Neural progenitor cell (in vitro differentiated cells): ENCODE data around the gene CNPY1. TPM values are rescaled to one million over a fixed set of nuclear protein-coding genes. Genes with fewer than 3 reads are reported as not detected.

Experiments used
- DNase-seq: peaks from one replicate; pipeline ENCODE4 v3.0.0-alpha.2; 2016; ENCODE audit warnings: low spot score
- H2AFZ ChIP-seq: fragments of 200-600 bp; sonication (generic); replicated peaks from 2 replicates; pipeline ENCODE4 v1.6.1; 2016; ENCODE audit warnings: antibody characterized with exemption
- H3F3A ChIP-seq: fragments of 200-600 bp; sonication (generic); 2 replicates; pipeline ENCODE4 v1.6.1; 2016; ENCODE audit warnings: antibody characterized with exemption, low read depth
- H3K27ac ChIP-seq: fragments of 200-600 bp; sonication (generic); 2 replicates; pipeline ENCODE4 v1.5.1; 2016; ENCODE audit warnings: mild to moderate bottlenecking
- H3K27me3 ChIP-seq: fragments of 200-600 bp; sonication (generic); 2 replicates; pipeline ENCODE4 v1.6.1; 2016; ENCODE audit warnings: mild to moderate bottlenecking, moderate library complexity
- H3K36me3 ChIP-seq: fragments of 200-600 bp; sonication (generic); 2 replicates; pipeline ENCODE4 v1.5.1; 2016
- H3K4me1 ChIP-seq: fragments of 200-600 bp; sonication (generic); 2 replicates; pipeline ENCODE4 v1.6.1; 2016; ENCODE audit warnings: mixed run types
- H3K4me2 ChIP-seq: fragments of 200-600 bp; sonication (generic); 2 replicates; pipeline ENCODE4 v1.6.1; 2016
- H3K4me3 ChIP-seq: fragments of 200-600 bp; sonication (generic); 2 replicates; pipeline ENCODE4 v1.5.1; 2016
- H3K79me2 ChIP-seq: fragments of 200-600 bp; sonication (generic); 2 replicates; pipeline ENCODE4 v1.6.1; 2016; ENCODE audit warnings: low read depth
- H3K9ac ChIP-seq: fragments of 200-600 bp; sonication (generic); 2 replicates; pipeline ENCODE4 v1.6.1; 2016
- H3K9me3 ChIP-seq: fragments of 200-600 bp; sonication (generic); 2 replicates; pipeline ENCODE4 v1.5.1; 2016; ENCODE audit warnings: low read depth
- H4K20me1 ChIP-seq: fragments of 200-600 bp; sonication (generic); 2 replicates; pipeline ENCODE4 v1.6.1; 2016; ENCODE audit warnings: low read depth
- H3K27ac Mint-ChIP-seq: 3 replicates; pipeline ENCODE4 v1.8.0; 2021; ENCODE audit warnings: mixed read lengths
- H3K27me3 Mint-ChIP-seq: 2 replicates; pipeline ENCODE4 v1.8.0; 2022; ENCODE audit warnings: low read depth, mild to moderate bottlenecking, inconsistent platforms, moderate library complexity, mixed read lengths; ENCODE audit not compliant: insufficient read depth
- H3K36me3 Mint-ChIP-seq: 3 replicates; pipeline ENCODE4 v1.8.0; 2021; ENCODE audit warnings: mixed read lengths
- H3K4me1 Mint-ChIP-seq: 3 replicates; pipeline ENCODE4 v1.8.0; 2021; ENCODE audit warnings: mixed read lengths
- H3K4me3 Mint-ChIP-seq: 3 replicates; pipeline ENCODE4 v1.8.0; 2021; ENCODE audit warnings: mild to moderate bottlenecking, moderate library complexity, mixed read lengths
- H3K9me3 Mint-ChIP-seq: 3 replicates; pipeline ENCODE4 v1.8.0; 2020; ENCODE audit warnings: mixed read lengths
- CTCF ChIP-seq: fragments of 200-600 bp; sonication (generic); IDR thresholded peaks from 2 replicates; pipeline ENCODE4 v1.5.1; 2017; ENCODE audit warnings: antibody characterized with exemption, mild to moderate bottlenecking
- EZH2 ChIP-seq: fragments of 200-600 bp; sonication (generic); IDR thresholded peaks from 2 replicates; pipeline ENCODE4 v1.6.1; 2017; ENCODE audit warnings: antibody characterized with exemption, mild to moderate bottlenecking, moderate library complexity
- EZH2phosphoT487 ChIP-seq: fragments of 200-600 bp; sonication (generic); IDR thresholded peaks from 2 replicates; pipeline ENCODE4 v1.6.1; 2017; ENCODE audit warnings: antibody characterized with exemption
- total RNA-seq: library from RNA; depleted of rRNA; stranded (reverse); fragments of >200 nt; gene quantifications from 2 replicates; pipeline ENCODE4 v1.2.3, GENCODE V29; 2015; ENCODE audit warnings: low replicate concordance

Gene CNPY1
- total RNA-seq, 1 donor from 2014 or later: not detected

- peaks cover 23% of the 10 kb centered on the region for H3F3A ChIP-seq
- H3K27ac ChIP-seq: no peak overlapping the region
Measured at GRCh38 chr7:155483245-155483644, 63.1 kb downstream of the CNPY1 start.

GRCh38 chr7:155482511-155483183, 63.7 kb downstream of the CNPY1 start:
- Histone ChIP-seq H3K4me3 (no peak overlapping the region), H2AFZ (no peak overlapping the region), H3K9me3 (no peaks in the 10 kb centered on the region), H3K4me2 (peak overlapping the region; percentile 28), H3K27me3 (peaks cover 100% of the 10 kb centered on the region), H3F3A (peaks cover 23% of the 10 kb centered on the region), H4K20me1 (peaks cover 4% of the 10 kb centered on the region), H3K9ac (no peak overlapping the region), H3K36me3 (no peaks in the 10 kb centered on the region), H3K79me2 (no peaks in the 10 kb centered on the region), H3K27ac (no peak overlapping the region), H3K4me1 (peaks cover 11% of the 10 kb centered on the region)
- Mint-ChIP-seq H3K9me3 (peaks cover 2% of the 10 kb centered on the region), H3K27me3 (peaks cover 19% of the 10 kb centered on the region), H3K4me1 (peaks cover 61% of the 10 kb centered on the region), H3K4me3 (peak overlapping the region; percentile 75), H3K36me3 (peaks cover 30% of the 10 kb centered on the region), H3K27ac (peak overlapping the region; percentile 90)
- DNase-seq: no peak
- TF ChIP-seq EZH2 (no peak), CTCF (no peak), EZH2phosphoT487 (no peak)

More at GRCh38 chr7:155483245-155483644, 63.1 kb downstream of the CNPY1 start:
- H3K36me3 ChIP-seq: no peaks in the 10 kb centered on the region
- H3K4me1 Mint-ChIP-seq: peaks cover 67% of the 10 kb centered on the region
- H3K9ac ChIP-seq: no peak overlapping the region
- no peak overlapping the region for H2AFZ ChIP-seq
- no peak overlapping the region for H3K4me3 ChIP-seq
- peaks cover 2% of the 10 kb centered on the region for H3K9me3 Mint-ChIP-seq
- TF ChIP-seq EZH2: peak; percentile 61
- no peak for TF ChIP-seq CTCF
- TF ChIP-seq EZH2phosphoT487: peak; percentile 33
- H3K27me3 ChIP-seq: peaks cover 100% of the 10 kb centered on the region
- H3K27me3 Mint-ChIP-seq: peaks cover 20% of the 10 kb centered on the region
- no peaks in the 10 kb centered on the region for H3K9me3 ChIP-seq
- DNase-seq: peak; percentile 61
- H3K36me3 Mint-ChIP-seq: peaks cover 25% of the 10 kb centered on the region
- H3K4me1 ChIP-seq: peaks cover 11% of the 10 kb centered on the region
- H3K4me3 Mint-ChIP-seq: peak overlapping the region; percentile 53
- peak overlapping the region; percentile 90 for H3K27ac Mint-ChIP-seq
- peaks cover 4% of the 10 kb centered on the region for H4K20me1 ChIP-seq
- H3K4me2 ChIP-seq: peak overlapping the region; percentile 28
- no peaks in the 10 kb centered on the region for H3K79me2 ChIP-seq

GRCh38 chr7:155481764-155482163, 64.6 kb downstream of the CNPY1 start:
- H3K27me3 ChIP-seq: peaks cover 100% of the 10 kb centered on the region

GRCh38 chr7:155477476-155477875, 68.9 kb downstream of the CNPY1 start:
- no peak overlapping the region for H3K27ac Mint-ChIP-seq
- H3K27me3 Mint-ChIP-seq: peaks cover 32% of the 10 kb centered on the region
- Histone ChIP-seq H3K27me3 (peaks cover 100% of the 10 kb centered on the region), H4K20me1 (peaks cover 26% of the 10 kb centered on the region), H3K4me3 (no peak overlapping the region), H3F3A (peaks cover 8% of the 10 kb centered on the region), H3K9ac (no peak overlapping the region), H2AFZ (no peak overlapping the region), H3K27ac (no peak overlapping the region), H3K36me3 (no peaks in the 10 kb centered on the region), H3K9me3 (no peaks in the 10 kb centered on the region), H3K4me1 (no peaks in the 10 kb centered on the region), H3K4me2 (no peak overlapping the region), H3K79me2 (no peaks in the 10 kb centered on the region)
- peaks cover 43% of the 10 kb centered on the region for H3K4me1 Mint-ChIP-seq
- H3K9me3 Mint-ChIP-seq: peaks cover 10% of the 10 kb centered on the region
- TF ChIP-seq CTCF: no peak
- TF ChIP-seq EZH2phosphoT487: no peak
- no peak for TF ChIP-seq EZH2
- no peak for DNase-seq
- no peak overlapping the region for H3K4me3 Mint-ChIP-seq
- H3K36me3 Mint-ChIP-seq: peaks cover 49% of the 10 kb centered on the region

More at GRCh38 chr7:155481764-155482163, 64.6 kb downstream of the CNPY1 start:
- H3K27ac Mint-ChIP-seq: peak overlapping the region; percentile 90
- H3K9me3 ChIP-seq: no peaks in the 10 kb centered on the region
- TF ChIP-seq EZH2: no peak
- no peak for TF ChIP-seq EZH2phosphoT487
- H3K4me2 ChIP-seq: no peak overlapping the region
- H3K27ac ChIP-seq: no peak overlapping the region
- no peaks in the 10 kb centered on the region for H3K36me3 ChIP-seq
- H3F3A ChIP-seq: peaks cover 23% of the 10 kb centered on the region
- H4K20me1 ChIP-seq: peaks cover 4% of the 10 kb centered on the region
- no peak overlapping the region for H3K9ac ChIP-seq
- peaks cover 11% of the 10 kb centered on the region for H3K4me1 ChIP-seq
- peaks cover 35% of the 10 kb centered on the region for H3K36me3 Mint-ChIP-seq
- peak overlapping the region; percentile 75 for H3K4me3 Mint-ChIP-seq
- DNase-seq: no peak
- H3K4me3 ChIP-seq: no peak overlapping the region
- peaks cover 19% of the 10 kb centered on the region for H3K27me3 Mint-ChIP-seq
- H3K4me1 Mint-ChIP-seq: peaks cover 53% of the 10 kb centered on the region
- no peak overlapping the region for H2AFZ ChIP-seq
- H3K9me3 Mint-ChIP-seq: peaks cover 3% of the 10 kb centered on the region
- no peaks in the 10 kb centered on the region for H3K79me2 ChIP-seq
